BLaER1 treated with 17β-estradiol and CSF1 and Interleukin-3, amounts not matched to agents 10 nM and 100 nM (cell line): ENCODE measurements around the gene BTBD1.
"Not testable (repeated sequence)": the region's sequence is repeated elsewhere in the genome, so short reads cannot be mapped to it uniquely, and the experiment has no call there.

Experiments
- H3K27ac ChIP-seq, 11 experiments: shearing (Covaris generic); formaldehyde crosslinking; 2 replicates each; pipeline ENCODE4 v1.8.1; 2022
- H3K27me3 ChIP-seq, 11 experiments: shearing (Covaris generic); formaldehyde crosslinking; 2 replicates each; pipeline ENCODE4 v1.8.1; 2022
- H3K36me3 ChIP-seq, 11 experiments: shearing (Covaris generic); formaldehyde crosslinking; 2 replicates each; pipeline ENCODE4 v1.8.1; 2022
- H3K4me1 ChIP-seq, 10 experiments: shearing (Covaris generic); formaldehyde crosslinking; 2 replicates each; pipeline ENCODE4 v1.8.1; 2022
- H3K4me2 ChIP-seq, 11 experiments: shearing (Covaris generic); formaldehyde crosslinking; 2 replicates each; pipeline ENCODE4 v1.8.1; 2022
- H3K4me3 ChIP-seq, 10 experiments: shearing (Covaris generic); formaldehyde crosslinking; 2 replicates each; pipeline ENCODE4 v1.8.1; 2022
- H3K9ac ChIP-seq, 11 experiments: shearing (Covaris generic); formaldehyde crosslinking; 2 replicates each; pipeline ENCODE4 v1.8.1; 2022
- H3K9me3 ChIP-seq, 11 experiments: shearing (Covaris generic); formaldehyde crosslinking; replicated peaks in 1 of 11; 2 replicates each; pipeline ENCODE4 v1.8.1; 2022
- H4K20me1 ChIP-seq, 11 experiments: shearing (Covaris generic); formaldehyde crosslinking; 2 replicates each; pipeline ENCODE4 v1.8.1; 2022
- Cebpa-rat ChIP-seq, 11 experiments: shearing (Covaris generic); IDR thresholded peaks; 2 replicates each; pipeline ENCODE4 v1.8.1; 2022

BTBD1 gene

DNA sequence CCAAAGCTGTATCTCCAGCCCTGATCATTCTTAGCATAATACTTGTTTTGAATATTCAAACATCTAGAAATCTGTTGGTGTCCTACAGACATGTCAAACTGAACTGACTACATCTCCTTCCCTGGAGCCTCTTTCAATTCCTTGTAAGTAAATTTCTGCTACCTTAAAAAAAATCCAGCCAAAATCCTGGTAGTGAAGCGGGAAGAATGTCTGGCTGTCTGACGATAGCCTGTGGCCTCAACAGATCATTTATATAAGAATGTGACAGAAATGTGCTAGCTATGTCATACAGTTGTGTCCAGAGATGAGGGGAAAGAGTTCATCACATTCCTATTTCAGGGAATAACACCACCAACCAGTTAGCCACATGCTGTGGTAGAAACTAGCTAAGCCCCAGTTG is 21.8 kb upstream of the BTBD1 start:
- no peaks in the 10 kb centered on the region for H3K27me3 ChIP-seq
- no peaks in the 10 kb centered on the region for H4K20me1 ChIP-seq
- H3K4me1 ChIP-seq, result peaks cover 9 to 35% (median 18%) of the 10 kb centered on the region in 10 experiments
- no peak overlapping the region for H3K4me2 ChIP-seq
- TF ChIP-seq Cebpa-rat (IDR thresholded peaks at IDR 0.05), result no peak
- H3K27ac ChIP-seq, result no peak overlapping the region
- 0 out of 22 replicates have a peak, but pooled peaks cover 0 to 3% (median 0%) of the 10 kb centered on the region in 11 experiments for H3K9me3 ChIP-seq
- H3K4me3 ChIP-seq, result no peak overlapping the region
- H3K36me3 ChIP-seq, result no peaks in the 10 kb centered on the region
- no peak overlapping the region for H3K9ac ChIP-seq

- H3K27ac ChIP-seq, result no peak overlapping the region
- no peaks in the 10 kb centered on the region for H4K20me1 ChIP-seq
- H3K27me3 ChIP-seq, result no peaks in the 10 kb centered on the region
- no peak for TF ChIP-seq Cebpa-rat (IDR thresholded peaks at IDR 0.05)
- H3K4me2 ChIP-seq, result no peak overlapping the region
- 0 out of 22 replicates have a peak, but pooled peaks cover 0 to 3% (median 0%) of the 10 kb centered on the region in 11 experiments for H3K9me3 ChIP-seq
- H3K36me3 ChIP-seq, result no peaks in the 10 kb centered on the region
- no peak overlapping the region for H3K9ac ChIP-seq
- H3K4me3 ChIP-seq, result no peak overlapping the region
- peaks cover 8 to 25% (median 16%) of the 10 kb centered on the region in 10 experiments for H3K4me1 ChIP-seq
Measured at GRCh38 chr15:83087576-83087975, 20.5 kb upstream of the BTBD1 start.

DNA sequence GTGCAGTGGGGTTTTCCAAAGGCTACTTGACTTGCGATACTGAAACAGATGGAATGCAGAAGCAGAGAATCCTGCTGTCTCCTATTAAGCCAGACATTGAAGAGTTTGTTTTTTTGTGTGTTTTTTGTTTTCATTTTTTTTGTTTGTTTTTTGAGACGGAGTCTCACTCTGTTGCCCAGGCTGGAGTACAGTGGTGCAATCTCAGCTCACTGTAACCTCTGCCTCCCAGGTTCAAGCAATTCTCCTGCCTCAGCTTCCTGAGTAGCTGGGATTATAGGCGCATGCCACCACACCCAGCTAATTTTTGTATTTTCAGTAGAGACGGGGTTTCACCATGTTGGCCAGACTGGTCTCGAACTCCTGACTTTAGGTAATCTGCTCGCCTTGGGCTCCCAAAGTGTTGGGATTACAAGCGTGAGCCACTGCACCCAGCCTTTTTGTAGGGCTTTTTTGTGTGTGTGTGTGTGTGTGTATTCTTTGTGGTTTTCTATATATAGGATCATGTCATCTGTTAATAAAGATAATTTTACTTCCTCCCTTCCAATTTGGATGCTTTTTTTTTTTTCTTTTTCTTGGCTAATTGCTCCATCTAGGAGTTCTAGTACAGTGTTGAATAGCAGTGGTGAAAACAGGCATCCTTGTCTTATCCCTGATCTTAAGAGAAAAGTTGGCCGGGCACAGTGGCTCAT is 19.0 kb upstream of the BTBD1 start:
- Histone ChIP-seq H3K4me1 (peaks cover 0 to 17% (median 5%) of the 10 kb centered on the region in 10 experiments; a peak in 7 of 20 replicates), H3K4me2 (peak overlapping the region in 8 of 11 experiments; percentile 3 to 43 (median 11); a peak in 1 of 22 replicates)
- H3K9me3 ChIP-seq, H3K27ac ChIP-seq, H3K36me3 ChIP-seq, H3K4me3 ChIP-seq, H4K20me1 ChIP-seq, H3K27me3 ChIP-seq, H3K9ac ChIP-seq: not testable (repeated sequence)

GRCh38 chr15:83085461-83085860 is 18.4 kb upstream of the BTBD1 start:
- H3K4me3 ChIP-seq, H3K36me3 ChIP-seq, H3K27me3 ChIP-seq, H3K27ac ChIP-seq, H3K9ac ChIP-seq, H4K20me1 ChIP-seq, H3K9me3 ChIP-seq: not testable (repeated sequence)
- H3K4me2 ChIP-seq, result 0 out of 22 replicates have a peak overlapping the region, but pooled peaks of 1 of the 11 experiments have one; percentile 21
- peaks cover 0 to 17% (median 5%) of the 10 kb centered on the region in 10 experiments; a peak in 7 of 20 replicates for H3K4me1 ChIP-seq

- Histone ChIP-seq H3K4me1 (peaks cover 0 to 17% (median 5%) of the 10 kb centered on the region in 10 experiments; a peak in 7 of 20 replicates), H3K9me3 (0 out of 22 replicates have a peak, but pooled peaks cover 0 to 3% (median 0%) of the 10 kb centered on the region in 11 experiments), H3K9ac (no peak overlapping the region), H3K27me3 (no peaks in the 10 kb centered on the region), H3K27ac (no peak overlapping the region), H3K36me3 (no peaks in the 10 kb centered on the region), H3K4me2 (no peak overlapping the region), H3K4me3 (no peak overlapping the region), H4K20me1 (no peaks in the 10 kb centered on the region)
- no peak for TF ChIP-seq Cebpa-rat (IDR thresholded peaks at IDR 0.05)
Measured at GRCh38 chr15:83082730-83083386, 15.8 kb upstream of the BTBD1 start.

- no peak overlapping the region for H3K9ac ChIP-seq
- TF ChIP-seq Cebpa-rat (IDR thresholded peaks at IDR 0.05), result no peak
- H3K4me1 ChIP-seq, result peaks cover 0 to 16% (median 4%) of the 10 kb centered on the region in 10 experiments; a peak in 7 of 20 replicates
- no peaks in the 10 kb centered on the region for H3K36me3 ChIP-seq
- H3K4me2 ChIP-seq, result 0 out of 22 replicates have a peak overlapping the region, but pooled peaks of 1 of the 11 experiments have one; percentile 9
- H3K4me3 ChIP-seq, result no peak overlapping the region
- H3K27ac ChIP-seq, result no peak overlapping the region
- 0 out of 22 replicates have a peak, but pooled peaks cover 0 to 3% (median 0%) of the 10 kb centered on the region in 11 experiments for H3K9me3 ChIP-seq
- no peaks in the 10 kb centered on the region for H4K20me1 ChIP-seq
- H3K27me3 ChIP-seq, result no peaks in the 10 kb centered on the region
Measured at GRCh38 chr15:83081256-83082014, 14.4 kb upstream of the BTBD1 start.

GRCh38 chr15:83078712-83079111 is 11.7 kb upstream of the BTBD1 start:
- H3K27me3 ChIP-seq, result no peaks in the 10 kb centered on the region
- H3K36me3 ChIP-seq, result no peaks in the 10 kb centered on the region
- H3K9ac ChIP-seq, result no peak overlapping the region
- no peak overlapping the region for H3K27ac ChIP-seq
- no peak overlapping the region for H3K4me3 ChIP-seq
- H4K20me1 ChIP-seq, result no peaks in the 10 kb centered on the region
- TF ChIP-seq Cebpa-rat (IDR thresholded peaks at IDR 0.05), result no peak
- H3K4me1 ChIP-seq, result peaks cover 0 to 6% (median 0%) of the 10 kb centered on the region in 10 experiments; a peak in 3 of 20 replicates
- H3K9me3 ChIP-seq, result peaks cover 9 to 16% (median 12%) of the 10 kb centered on the region in 11 experiments
- H3K4me2 ChIP-seq, result no peak overlapping the region

DNA sequence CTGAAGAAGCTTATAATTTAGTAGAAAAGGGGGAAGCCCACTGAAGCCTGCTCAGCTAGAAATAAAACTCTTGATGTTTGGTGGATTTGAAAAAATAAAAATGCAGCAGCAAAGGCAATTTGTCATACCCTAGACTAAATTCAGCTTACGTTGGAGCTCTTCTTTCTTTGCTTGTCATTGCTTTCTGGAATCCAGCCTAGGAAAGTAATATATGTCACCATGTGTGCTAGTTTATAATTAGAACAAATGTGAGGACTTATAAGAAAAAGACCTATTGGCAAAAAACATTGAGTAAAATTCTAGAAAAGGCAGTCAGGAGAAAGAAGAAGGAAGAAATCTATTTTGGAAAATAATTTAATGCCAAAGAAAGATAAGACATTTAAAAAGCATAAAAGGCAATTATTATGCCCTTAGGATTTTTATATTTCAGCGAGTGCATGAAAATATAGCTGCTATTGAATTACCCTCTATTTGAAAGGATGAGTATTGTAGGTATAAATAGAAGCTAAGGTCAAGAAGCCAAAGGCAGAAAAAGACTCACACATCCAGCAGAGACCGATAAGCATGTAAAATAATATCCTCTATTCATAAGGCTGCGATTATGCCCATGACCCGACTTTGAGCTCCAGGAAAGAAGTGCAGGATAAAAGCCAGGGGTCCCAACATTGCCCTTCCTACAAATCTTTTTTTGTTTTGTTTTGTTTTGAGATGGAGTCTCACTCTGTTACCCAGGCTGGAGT is 10.6 kb upstream of the BTBD1 start:
- no peaks in the 10 kb centered on the region for H3K27me3 ChIP-seq
- peaks cover 0 to 6% (median 0%) of the 10 kb centered on the region in 10 experiments; a peak in 3 of 20 replicates for H3K4me1 ChIP-seq
- H3K9ac ChIP-seq, result no peak overlapping the region
- no peaks in the 10 kb centered on the region for H4K20me1 ChIP-seq
- no peak for TF ChIP-seq Cebpa-rat (IDR thresholded peaks at IDR 0.05)
- H3K4me2 ChIP-seq, result no peak overlapping the region
- H3K27ac ChIP-seq, result no peak overlapping the region
- peaks cover 0 to 7% (median 0%) of the 10 kb centered on the region in 11 experiments; a peak in 1 of 22 replicates for H3K36me3 ChIP-seq
- H3K4me3 ChIP-seq, result no peak overlapping the region
- H3K9me3 ChIP-seq, result peaks cover 18 to 26% (median 22%) of the 10 kb centered on the region in 11 experiments

DNA sequence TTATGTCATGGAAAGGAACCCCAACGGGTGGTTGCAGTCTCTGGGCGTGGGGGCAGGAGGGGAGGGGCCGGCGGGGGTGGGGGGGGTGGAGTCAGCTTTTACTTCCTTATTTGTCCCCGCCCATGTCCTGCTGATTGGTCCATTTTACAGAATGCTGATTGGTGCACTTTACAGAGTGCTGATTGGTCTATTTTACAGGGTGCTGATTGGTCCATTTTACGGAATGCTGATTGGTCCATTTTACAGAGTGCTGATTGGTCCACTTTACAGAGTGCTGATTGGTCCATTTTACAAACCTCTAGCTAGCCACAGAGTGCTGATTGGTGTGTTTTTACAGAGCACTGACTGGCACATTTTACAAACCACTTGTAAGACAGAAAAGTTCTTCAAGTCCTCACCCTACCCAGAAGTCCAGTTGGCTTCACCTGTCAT is 2.2 kb upstream of the BTBD1 start:
- H3K36me3 ChIP-seq, H3K27me3 ChIP-seq, H3K4me2 ChIP-seq, H3K4me3 ChIP-seq, H3K9ac ChIP-seq, H3K27ac ChIP-seq: not testable (repeated sequence)
- peaks cover 22 to 39% (median 31%) of the 10 kb centered on the region in 11 experiments for H3K9me3 ChIP-seq
- peaks cover 14 to 26% (median 23%) of the 10 kb centered on the region in 10 experiments for H3K4me1 ChIP-seq
- peaks cover 7 to 25% (median 20%) of the 10 kb centered on the region in 11 experiments; a peak in 20 of 22 replicates for H4K20me1 ChIP-seq
